OCI-LY7 (cell line): ENCODE results near the gene ING4.

Source experiments
- EZH2phosphoT487 ChIP-seq: fragments of 200-600 bp; sonication (generic); IDR thresholded peaks from 2 replicates; pipeline ENCODE4 v1.6.1; 2018; ENCODE audit warnings: low read depth, borderline replicate concordance, mild to moderate bottlenecking, mixed run types, antibody characterized with exemption, low read length, moderate library complexity, mixed read lengths
- TF ChIP-seq, protein P1 (sequence below): fragments of 200-600 bp; sonication (generic); conservative IDR thresholded peaks from 2 replicates; pipeline ENCODE4 v1.5.1; 2014; ENCODE audit warnings: mild to moderate bottlenecking, antibody characterized with exemption, low read length, moderate library complexity, mixed read lengths

DNA sequence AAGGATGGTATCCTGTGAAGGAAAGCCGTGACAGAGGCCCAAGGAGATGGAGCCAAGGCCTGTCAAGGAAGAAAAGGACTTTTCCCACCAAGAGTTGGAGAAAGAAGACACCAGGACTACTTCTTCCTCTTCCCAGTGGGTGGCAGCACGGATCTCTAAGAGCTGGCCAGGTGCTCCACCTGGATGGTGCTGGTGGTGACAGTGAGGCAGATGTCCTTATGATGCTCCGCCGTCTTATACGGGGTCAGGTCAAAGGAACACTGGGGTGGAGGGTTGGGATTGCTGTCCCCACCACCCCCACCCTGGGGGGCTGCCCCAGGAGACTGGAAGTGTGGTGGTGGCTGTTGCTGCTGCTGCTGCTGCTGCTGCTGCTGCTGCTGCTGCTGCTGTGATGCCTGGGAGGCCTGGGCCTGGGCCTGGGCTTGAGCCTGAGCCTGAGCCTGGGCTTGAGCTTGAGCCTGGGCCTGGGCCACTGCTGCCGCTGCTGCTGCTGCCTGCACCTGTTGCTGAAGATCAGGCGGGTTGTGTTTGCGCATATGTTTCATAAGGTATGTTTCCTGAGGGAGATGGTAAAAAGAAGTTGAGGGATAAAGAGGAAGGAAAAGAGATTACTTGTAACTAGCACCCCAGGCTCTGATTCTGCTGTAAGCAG is 4.8 kb upstream of the ING4 start:
- TF ChIP-seq, protein P1, sequence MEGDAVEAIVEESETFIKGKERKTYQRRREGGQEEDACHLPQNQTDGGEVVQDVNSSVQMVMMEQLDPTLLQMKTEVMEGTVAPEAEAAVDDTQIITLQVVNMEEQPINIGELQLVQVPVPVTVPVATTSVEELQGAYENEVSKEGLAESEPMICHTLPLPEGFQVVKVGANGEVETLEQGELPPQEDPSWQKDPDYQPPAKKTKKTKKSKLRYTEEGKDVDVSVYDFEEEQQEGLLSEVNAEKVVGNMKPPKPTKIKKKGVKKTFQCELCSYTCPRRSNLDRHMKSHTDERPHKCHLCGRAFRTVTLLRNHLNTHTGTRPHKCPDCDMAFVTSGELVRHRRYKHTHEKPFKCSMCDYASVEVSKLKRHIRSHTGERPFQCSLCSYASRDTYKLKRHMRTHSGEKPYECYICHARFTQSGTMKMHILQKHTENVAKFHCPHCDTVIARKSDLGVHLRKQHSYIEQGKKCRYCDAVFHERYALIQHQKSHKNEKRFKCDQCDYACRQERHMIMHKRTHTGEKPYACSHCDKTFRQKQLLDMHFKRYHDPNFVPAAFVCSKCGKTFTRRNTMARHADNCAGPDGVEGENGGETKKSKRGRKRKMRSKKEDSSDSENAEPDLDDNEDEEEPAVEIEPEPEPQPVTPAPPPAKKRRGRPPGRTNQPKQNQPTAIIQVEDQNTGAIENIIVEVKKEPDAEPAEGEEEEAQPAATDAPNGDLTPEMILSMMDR = peak; percentile 77
- TF ChIP-seq EZH2phosphoT487 = no peak
